HEK293 (cell line): ENCODE results near the gene PRSS3.
"Not testable (repeated sequence)": the region's sequence is repeated elsewhere in the genome, so short reads cannot be mapped to it uniquely, and the experiment has no call there.

ENCODE experiments used
- CTCF ChIA-PET: fragments of 350-600 bp; formaldehyde crosslinking; extraction: SDS; loops from one replicate; lab custom pipeline; 2021; ENCODE audit warnings: antibody characterized with exemption; lab: Yijun Ruan, JAX
- POLR2A ChIA-PET: fragments of 300-600 bp; formaldehyde crosslinking; extraction: SDS; loops from one replicate; lab custom pipeline; 2020; ENCODE audit warnings: antibody characterized with exemption, inconsistent platforms; lab: Yijun Ruan, JAX
- H3K27ac ChIP-seq: fragments of 200-500 bp; sonication (Bioruptor generic); 2 replicates; pipeline ENCODE4 v1.5.1; 2014; ENCODE audit warnings: low read depth, low read length, control low read depth, inconsistent platforms; ENCODE audit errors: extremely low read depth
- H3K36me3 ChIP-seq, 2 experiments: fragments of 200-500 bp in 1 of 2; sonication (Bioruptor generic) in 1 of 2; 1 replicate in 1 of 2; 2 replicates in 1 of 2; pipeline ENCODE4 v1.5.1; 2014 to 2017; ENCODE audit warnings: inconsistent platforms in 2 of 2, low read length in 2 of 2; ENCODE audit not compliant: control insufficient read depth in 2 of 2, insufficient read depth in 1 of 2
- H3K4me1 ChIP-seq: fragments of 200-500 bp; sonication (Bioruptor generic); 2 replicates; pipeline ENCODE4 v1.5.1; 2014; ENCODE audit warnings: mild to moderate bottlenecking, low read length, inconsistent platforms; ENCODE audit not compliant: control insufficient read depth, insufficient read depth
- H3K4me3 ChIP-seq: 2 replicates; pipeline ENCODE4 v1.5.1; 2011; ENCODE audit warnings: low read depth, mild to moderate bottlenecking, control low read depth, low read length, moderate library complexity
- H3K9me3 ChIP-seq: fragments of 200-500 bp; sonication (Bioruptor generic); 2 replicates; pipeline ENCODE4 v1.5.1; 2014; ENCODE audit warnings: low read depth, low read length, inconsistent platforms; ENCODE audit not compliant: control insufficient read depth, insufficient read depth
- GLI4 ChIP-seq: fragments of 450-650 bp; formaldehyde crosslinking; IDR thresholded peaks from 2 replicates; pipeline ENCODE4 v1.5.1; 2016; ENCODE audit warnings: missing biosample characterization, missing genetic modification characterization
- GLIS1 ChIP-seq: fragments of 450-650 bp; formaldehyde crosslinking; IDR thresholded peaks from 2 replicates; pipeline ENCODE4 v1.5.1; 2016; ENCODE audit warnings: missing biosample characterization, missing genetic modification characterization
- OSR2 ChIP-seq: fragments of 450-650 bp; formaldehyde crosslinking; IDR thresholded peaks from 2 replicates; pipeline ENCODE4 v1.5.1; 2016; ENCODE audit warnings: missing biosample characterization, missing genetic modification characterization
- PRDM1 ChIP-seq: fragments of 450-650 bp; formaldehyde crosslinking; IDR thresholded peaks from 2 replicates; pipeline ENCODE4; 2016; ENCODE audit warnings: missing biosample characterization, missing genetic modification characterization
- ZNF184 ChIP-seq: fragments of 450-650 bp; IDR thresholded peaks from 2 replicates; pipeline ENCODE4 v1.5.1; 2018; ENCODE audit warnings: missing biosample characterization, mild to moderate bottlenecking, missing genetic modification characterization
- ZNF391 ChIP-seq: fragments of 450-650 bp; formaldehyde crosslinking; IDR thresholded peaks from 2 replicates; pipeline ENCODE4 v1.5.1; 2016; ENCODE audit warnings: low read depth, missing biosample characterization, missing genetic modification characterization, borderline replicate concordance
- ZNF426 ChIP-seq: fragments of 450-650 bp; formaldehyde crosslinking; IDR thresholded peaks from 2 replicates; pipeline ENCODE4 v1.5.1; 2017; ENCODE audit warnings: missing biosample characterization, missing genetic modification characterization, mild to moderate bottlenecking, inconsistent platforms, moderate library complexity
- ZNF501 ChIP-seq: fragments of 450-650 bp; formaldehyde crosslinking; IDR thresholded peaks from 2 replicates; pipeline ENCODE4 v1.5.1; 2016; ENCODE audit warnings: missing biosample characterization, missing genetic modification characterization
- ZNF510 ChIP-seq: fragments of 450-650 bp; formaldehyde crosslinking; IDR thresholded peaks from 2 replicates; pipeline ENCODE4 v1.5.1; 2018; ENCODE audit warnings: mild to moderate bottlenecking, missing genetic modification characterization, missing biosample characterization; ENCODE audit not compliant: insufficient replicate concordance
- ZNF626 ChIP-seq: fragments of 450-650 bp; sonication (Bioruptor Pico); formaldehyde crosslinking; IDR thresholded peaks from 2 replicates; pipeline ENCODE4 v1.5.1; 2018; ENCODE audit warnings: missing biosample characterization, missing genetic modification characterization, inconsistent platforms
- ZNF76 ChIP-seq: fragments of 450-650 bp; formaldehyde crosslinking; IDR thresholded peaks from 2 replicates; pipeline ENCODE4; 2016; ENCODE audit warnings: low read depth, missing biosample characterization, missing genetic modification characterization, borderline replicate concordance
- ZNF768 ChIP-seq: fragments of 450-650 bp; formaldehyde crosslinking; IDR thresholded peaks from 2 replicates; pipeline ENCODE4 v1.5.1; 2018; ENCODE audit warnings: missing biosample characterization, mild to moderate bottlenecking, missing genetic modification characterization
- TF ChIP-seq, protein P1 (sequence below): fragments of 450-650 bp; formaldehyde crosslinking; IDR thresholded peaks from 2 replicates; pipeline ENCODE4 v1.5.1; 2016; ENCODE audit warnings: missing biosample characterization, missing genetic modification characterization
- TF ChIP-seq, protein P2 (sequence below): fragments of 450-650 bp; formaldehyde crosslinking; IDR thresholded peaks from 2 replicates; pipeline ENCODE4 v1.5.1; 2017; ENCODE audit warnings: missing biosample characterization, missing genetic modification characterization
- TF ChIP-seq, protein P3 (sequence below): fragments of 450-650 bp; formaldehyde crosslinking; IDR thresholded peaks from 2 replicates; pipeline ENCODE4 v1.5.1; 2017; ENCODE audit warnings: missing biosample characterization, mild to moderate bottlenecking, missing genetic modification characterization, moderate library complexity
- TF ChIP-seq, protein P4 (sequence below): fragments of 450-650 bp; formaldehyde crosslinking; optimal IDR thresholded peaks from 2 replicates; pipeline ENCODE3; 2016; ENCODE audit warnings: missing biosample characterization, mild to moderate bottlenecking, missing genetic modification characterization

The PRSS3 gene

DNA sequence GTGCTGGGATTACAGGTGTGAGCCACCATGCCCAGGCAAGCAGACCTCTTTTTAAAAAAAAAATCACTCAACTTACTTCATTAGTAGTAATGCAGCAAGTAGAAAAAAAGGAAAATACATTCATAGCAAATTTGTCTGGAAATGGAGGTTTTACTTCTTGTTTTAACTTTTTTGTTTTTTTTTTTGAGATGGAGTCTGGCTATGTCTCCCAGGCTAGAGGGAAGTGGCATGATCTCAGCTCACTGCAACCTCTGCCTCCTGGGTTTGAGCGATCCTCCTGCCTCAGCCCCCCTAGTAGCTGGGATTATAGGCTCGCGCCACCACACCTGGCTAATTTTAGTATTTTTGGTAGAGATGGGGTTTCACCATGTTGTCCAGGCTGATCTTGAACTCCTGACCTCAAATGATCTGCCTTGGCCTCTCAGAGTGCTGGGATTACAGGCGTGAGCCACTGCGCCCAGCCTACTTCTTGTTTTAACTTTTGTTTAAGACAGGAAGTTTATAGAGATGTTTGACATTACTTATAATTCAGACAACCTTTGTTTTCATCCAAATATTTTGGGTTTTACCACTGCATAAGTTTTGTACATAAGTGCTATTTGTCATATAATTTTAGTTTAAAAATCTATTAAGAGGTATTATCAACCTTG, 48.1 kb downstream of the PRSS3 start:
- ChIA-PET CTCF (interaction anchor here (1.4 to 1.5 kb wide), 2 partner anchors 9 to 78 kb away, joined by 3 to 6 read pairs; no protein-coding TSS in a partner anchor), POLR2A (no interaction called here)
- Histone ChIP-seq H3K36me3 (peaks cover 0 to 5% of the 10 kb centered on the region in 2 experiments; a peak in 1 of 3 replicates), H3K4me3 (no peak overlapping the region), H3K4me1 (0 out of 2 replicates have a peak, but pooled peaks cover 6% of the 10 kb centered on the region), H3K9me3 (no peaks in the 10 kb centered on the region), H3K27ac (no peak overlapping the region)
- TF ChIP-seq ZNF768 (tag by site-specific recombination), result no peak
- TF ChIP-seq, protein P1, sequence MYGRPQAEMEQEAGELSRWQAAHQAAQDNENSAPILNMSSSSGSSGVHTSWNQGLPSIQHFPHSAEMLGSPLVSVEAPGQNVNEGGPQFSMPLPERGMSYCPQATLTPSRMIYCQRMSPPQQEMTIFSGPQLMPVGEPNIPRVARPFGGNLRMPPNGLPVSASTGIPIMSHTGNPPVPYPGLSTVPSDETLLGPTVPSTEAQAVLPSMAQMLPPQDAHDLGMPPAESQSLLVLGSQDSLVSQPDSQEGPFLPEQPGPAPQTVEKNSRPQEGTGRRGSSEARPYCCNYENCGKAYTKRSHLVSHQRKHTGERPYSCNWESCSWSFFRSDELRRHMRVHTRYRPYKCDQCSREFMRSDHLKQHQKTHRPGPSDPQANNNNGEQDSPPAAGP, result no peak

DNA sequence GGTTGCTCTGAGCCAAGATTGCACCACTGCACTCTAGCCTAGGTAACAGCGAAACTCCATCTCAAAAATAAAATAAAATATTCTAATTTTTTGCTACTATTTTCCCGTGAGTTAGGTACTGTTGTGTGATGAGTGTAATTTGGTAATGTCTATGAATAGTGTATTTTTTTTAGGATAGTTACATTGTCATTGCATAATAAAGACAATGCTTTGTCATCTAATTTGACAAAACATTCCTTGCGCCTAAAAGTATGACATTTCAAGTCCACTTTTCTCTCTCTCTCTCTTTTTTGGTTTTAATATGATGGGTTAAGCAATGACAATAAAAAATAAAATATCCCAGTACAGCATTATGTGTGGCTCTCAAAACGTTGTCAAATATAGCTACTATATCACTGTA, 50.9 kb downstream of the PRSS3 start:
- H3K36me3 ChIP-seq, result no peaks in the 10 kb centered on the region; a peak in 1 of 3 replicates
- no peak overlapping the region for H3K27ac ChIP-seq
- H3K4me3 ChIP-seq, result no peak overlapping the region
- POLR2A ChIA-PET, result no interaction called here
- peaks cover 15% of the 10 kb centered on the region for H3K4me1 ChIP-seq
- no peaks in the 10 kb centered on the region for H3K9me3 ChIP-seq
- CTCF ChIA-PET, result interaction anchor here (0.9 to 1.2 kb wide), 2 partner anchors 9 to 32 kb away, joined by 3 to 5 read pairs; no protein-coding TSS in a partner anchor
- no peak for TF ChIP-seq ZNF510 (tag by site-specific recombination)
- TF ChIP-seq OSR2 (tag by site-specific recombination), result no peak
- TF ChIP-seq GLIS1, result no peak
- no peak for TF ChIP-seq ZNF76 (tag by site-specific recombination)
- no peak for TF ChIP-seq GLI4
- TF ChIP-seq ZNF184 (tag by site-specific recombination), result no peak
- TF ChIP-seq ZNF501 (tag by site-specific recombination), result no peak
- TF ChIP-seq, protein P2, sequence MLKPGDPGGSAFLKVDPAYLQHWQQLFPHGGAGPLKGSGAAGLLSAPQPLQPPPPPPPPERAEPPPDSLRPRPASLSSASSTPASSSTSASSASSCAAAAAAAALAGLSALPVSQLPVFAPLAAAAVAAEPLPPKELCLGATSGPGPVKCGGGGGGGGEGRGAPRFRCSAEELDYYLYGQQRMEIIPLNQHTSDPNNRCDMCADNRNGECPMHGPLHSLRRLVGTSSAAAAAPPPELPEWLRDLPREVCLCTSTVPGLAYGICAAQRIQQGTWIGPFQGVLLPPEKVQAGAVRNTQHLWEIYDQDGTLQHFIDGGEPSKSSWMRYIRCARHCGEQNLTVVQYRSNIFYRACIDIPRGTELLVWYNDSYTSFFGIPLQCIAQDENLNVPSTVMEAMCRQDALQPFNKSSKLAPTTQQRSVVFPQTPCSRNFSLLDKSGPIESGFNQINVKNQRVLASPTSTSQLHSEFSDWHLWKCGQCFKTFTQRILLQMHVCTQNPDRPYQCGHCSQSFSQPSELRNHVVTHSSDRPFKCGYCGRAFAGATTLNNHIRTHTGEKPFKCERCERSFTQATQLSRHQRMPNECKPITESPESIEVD (tag by site-specific recombination), result no peak
- no peak for TF ChIP-seq ZNF426
- TF ChIP-seq, protein P3, sequence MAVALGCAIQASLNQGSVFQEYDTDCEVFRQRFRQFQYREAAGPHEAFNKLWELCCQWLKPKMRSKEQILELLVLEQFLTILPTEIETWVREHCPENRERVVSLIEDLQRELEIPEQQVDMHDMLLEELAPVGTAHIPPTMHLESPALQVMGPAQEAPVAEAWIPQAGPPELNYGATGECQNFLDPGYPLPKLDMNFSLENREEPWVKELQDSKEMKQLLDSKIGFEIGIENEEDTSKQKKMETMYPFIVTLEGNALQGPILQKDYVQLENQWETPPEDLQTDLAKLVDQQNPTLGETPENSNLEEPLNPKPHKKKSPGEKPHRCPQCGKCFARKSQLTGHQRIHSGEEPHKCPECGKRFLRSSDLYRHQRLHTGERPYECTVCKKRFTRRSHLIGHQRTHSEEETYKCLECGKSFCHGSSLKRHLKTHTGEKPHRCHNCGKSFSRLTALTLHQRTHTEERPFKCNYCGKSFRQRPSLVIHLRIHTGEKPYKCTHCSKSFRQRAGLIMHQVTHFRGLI (tag by site-specific recombination), result no peak
- TF ChIP-seq ZNF626 (tag by site-specific recombination), result no peak
- TF ChIP-seq ZNF391, result no peak
- TF ChIP-seq PRDM1, result no peak
- TF ChIP-seq, protein P4, sequence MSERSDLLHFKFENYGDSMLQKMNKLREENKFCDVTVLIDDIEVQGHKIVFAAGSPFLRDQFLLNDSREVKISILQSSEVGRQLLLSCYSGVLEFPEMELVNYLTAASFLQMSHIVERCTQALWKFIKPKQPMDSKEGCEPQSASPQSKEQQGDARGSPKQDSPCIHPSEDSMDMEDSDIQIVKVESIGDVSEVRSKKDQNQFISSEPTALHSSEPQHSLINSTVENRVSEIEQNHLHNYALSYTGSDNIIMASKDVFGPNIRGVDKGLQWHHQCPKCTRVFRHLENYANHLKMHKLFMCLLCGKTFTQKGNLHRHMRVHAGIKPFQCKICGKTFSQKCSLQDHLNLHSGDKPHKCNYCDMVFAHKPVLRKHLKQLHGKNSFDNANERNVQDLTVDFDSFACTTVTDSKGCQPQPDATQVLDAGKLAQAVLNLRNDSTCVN (tag by site-specific recombination), result no peak

DNA sequence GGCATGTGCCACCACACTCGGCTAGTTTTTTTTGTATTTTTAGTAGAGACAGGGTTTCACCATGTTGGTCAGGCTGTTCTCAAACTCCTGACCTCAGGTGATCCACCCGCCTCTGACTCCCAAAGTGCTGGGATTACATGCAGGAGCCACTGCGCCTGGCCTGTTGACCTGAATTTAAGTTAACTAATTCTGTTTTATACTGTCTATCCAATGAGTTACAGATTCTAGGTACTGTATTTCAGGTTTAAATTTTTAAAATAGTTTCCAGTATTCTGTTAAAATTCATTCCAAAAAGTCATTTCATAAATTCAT, 52.5 kb downstream of the PRSS3 start:
- POLR2A ChIA-PET, H3K36me3 ChIP-seq, H3K4me3 ChIP-seq, H3K27ac ChIP-seq, H3K9me3 ChIP-seq: not testable (repeated sequence)
- peaks cover 13% of the 10 kb centered on the region for H3K4me1 ChIP-seq
- CTCF ChIA-PET, result interaction anchor here (1.5 kb wide), 1 partner anchor 110 kb away, joined by 5 read pairs; no protein-coding TSS in a partner anchor
